ENCODE data around the gene SSR2. TPM values are rescaled to one million over a fixed set of nuclear protein-coding genes. Genes with fewer than 3 reads are reported as not detected.
"Not testable (repeated sequence)": the region's sequence is repeated elsewhere in the genome, so short reads cannot be mapped to it uniquely, and the experiment has no call there.

SSR2 gene
- total and polyA plus RNA-seq, 9 donors: 210 to 323 (median 265) TPM

DNA sequence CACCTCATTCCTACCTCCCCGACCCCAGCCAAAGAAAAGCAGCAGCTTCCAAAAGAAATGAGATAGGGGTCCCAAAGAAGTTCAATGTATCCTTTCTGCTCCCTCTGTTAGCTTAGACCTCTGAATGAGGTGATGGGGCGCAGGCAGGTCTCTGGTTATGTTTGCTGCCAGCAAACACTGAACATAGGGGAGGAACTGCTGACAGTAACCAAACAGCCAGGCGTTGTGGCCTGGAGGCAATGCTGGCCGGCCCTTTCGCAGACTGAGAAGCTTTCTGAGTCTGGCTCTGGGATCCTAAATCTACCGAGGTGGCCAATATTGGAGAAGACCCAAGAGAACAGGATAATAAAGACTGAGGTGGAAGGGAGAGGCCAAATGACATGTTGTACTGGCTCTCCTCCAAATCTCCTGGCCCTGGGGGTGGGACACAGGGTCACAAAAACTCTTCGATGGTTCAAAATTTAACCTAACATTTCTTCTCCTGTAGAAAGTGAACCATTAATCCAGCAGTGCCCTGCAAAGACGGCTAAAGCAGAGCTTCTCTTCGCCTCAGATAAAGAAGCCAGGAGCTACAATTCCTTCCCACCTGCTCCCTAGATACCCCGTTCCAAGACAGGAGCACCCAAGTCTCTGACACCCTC is 19.6 kb downstream of the SSR2 start:
- Histone ChIP-seq H3K27me3 (ENCODE audit: control insufficient read depth, insufficient read depth, low read length) (no peaks in the 10 kb centered on the region), H3K4me3 (ENCODE audit: low read length) (no peak overlapping the region), H3K27ac (ENCODE audit: low read length) (no peak overlapping the region), H3K9me3 (replicated peaks; ENCODE audit: control insufficient read depth, low read depth, low read length) (no peaks in the 10 kb centered on the region), H3K36me3 (ENCODE audit: control insufficient read depth, insufficient read depth, low read length) (no peaks in the 10 kb centered on the region), H3K4me1 (ENCODE audit: control insufficient read depth, insufficient read depth, low read length) (peaks cover 9% of the 10 kb centered on the region)
- 41% methylated on average over 6 of the region's 10 CpGs for WGBS (ENCODE audit: insufficient coverage)
- DNase-seq: peak; percentile 9

GRCh38 chr1:155999964-156000363 is 20.8 kb downstream of the SSR2 start:
- Histone ChIP-seq H3K4me3 (ENCODE audit: low read length) (no peak overlapping the region), H3K27ac (ENCODE audit: low read length) (no peak overlapping the region), H3K9me3 (replicated peaks; ENCODE audit: control insufficient read depth, low read depth, low read length) (no peaks in the 10 kb centered on the region), H3K36me3 (ENCODE audit: control insufficient read depth, insufficient read depth, low read length) (no peaks in the 10 kb centered on the region), H3K27me3 (ENCODE audit: control insufficient read depth, insufficient read depth, low read length) (no peaks in the 10 kb centered on the region), H3K4me1 (ENCODE audit: control insufficient read depth, insufficient read depth, low read length) (peaks cover 8% of the 10 kb centered on the region)
- no CpG with 5 or more reads among the region's 1 CpG for WGBS (ENCODE audit: insufficient coverage)
- DNase-seq: no peak

DNA sequence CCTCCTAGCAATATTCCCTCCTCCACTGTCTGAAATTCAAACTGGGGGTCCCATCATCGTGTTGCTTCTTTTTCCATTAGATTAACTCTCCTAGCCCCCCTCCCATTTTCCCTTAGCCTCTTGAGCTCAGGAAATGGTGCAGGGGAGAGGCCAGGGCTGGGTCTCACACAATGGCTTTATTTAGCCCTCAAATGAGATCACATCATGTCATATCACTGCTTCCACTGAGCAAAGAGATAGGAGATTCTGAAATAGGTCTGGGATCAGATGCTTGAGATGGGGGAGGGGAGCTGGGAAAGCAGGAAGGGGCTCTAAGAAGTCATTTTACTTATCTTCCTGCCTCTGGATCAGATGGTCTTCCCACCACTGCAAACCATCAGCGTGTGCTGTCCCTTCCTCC is 24.6 kb downstream of the SSR2 start:
- no peaks in the 10 kb centered on the region for H3K27me3 ChIP-seq (ENCODE audit: control insufficient read depth, insufficient read depth, low read length)
- no peaks in the 10 kb centered on the region for H3K36me3 ChIP-seq (ENCODE audit: control insufficient read depth, insufficient read depth, low read length)
- no peaks in the 10 kb centered on the region for H3K4me1 ChIP-seq (ENCODE audit: control insufficient read depth, insufficient read depth, low read length)
- DNase-seq: no peak
- no CpG with 5 or more reads among the region's 2 CpGs for WGBS (ENCODE audit: insufficient coverage)
- H3K4me3 ChIP-seq (ENCODE audit: low read length): no peak overlapping the region
- no peak overlapping the region for H3K27ac ChIP-seq (ENCODE audit: low read length)
- no peaks in the 10 kb centered on the region for H3K9me3 ChIP-seq (replicated peaks; ENCODE audit: control insufficient read depth, low read depth, low read length)

DNA sequence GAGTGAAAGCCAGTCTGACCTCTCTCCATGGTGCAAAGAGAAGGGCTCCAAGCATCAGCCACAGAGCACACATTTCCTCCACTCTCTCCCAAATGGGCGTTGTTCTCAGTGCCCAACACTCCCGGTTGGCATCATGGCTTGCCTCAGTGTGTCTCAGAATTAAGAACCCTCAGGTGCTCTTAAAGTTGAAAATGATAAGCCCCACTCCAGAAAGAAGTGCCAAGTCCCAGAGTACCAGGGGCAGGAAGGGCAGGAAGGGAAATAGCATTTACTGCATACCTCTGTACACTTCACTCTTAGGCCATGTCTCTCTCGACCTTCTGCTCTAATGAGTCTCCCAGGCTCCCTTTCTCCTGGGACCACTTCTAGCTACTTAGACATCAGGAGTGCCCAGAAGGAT is 27.2 kb downstream of the SSR2 start:
- Histone ChIP-seq H3K4me1 (ENCODE audit: control insufficient read depth, insufficient read depth, low read length) (peaks cover 12% of the 10 kb centered on the region), H3K27me3 (ENCODE audit: control insufficient read depth, insufficient read depth, low read length) (no peaks in the 10 kb centered on the region), H3K9me3 (replicated peaks; ENCODE audit: control insufficient read depth, low read depth, low read length) (no peaks in the 10 kb centered on the region), H3K4me3 (ENCODE audit: low read length) (no peak overlapping the region), H3K36me3 (ENCODE audit: control insufficient read depth, insufficient read depth, low read length) (no peaks in the 10 kb centered on the region), H3K27ac (ENCODE audit: low read length) (no peak overlapping the region)
- no peak for DNase-seq
- 60% methylated on average over 2 of the region's 3 CpGs for WGBS (ENCODE audit: insufficient coverage)

DNA sequence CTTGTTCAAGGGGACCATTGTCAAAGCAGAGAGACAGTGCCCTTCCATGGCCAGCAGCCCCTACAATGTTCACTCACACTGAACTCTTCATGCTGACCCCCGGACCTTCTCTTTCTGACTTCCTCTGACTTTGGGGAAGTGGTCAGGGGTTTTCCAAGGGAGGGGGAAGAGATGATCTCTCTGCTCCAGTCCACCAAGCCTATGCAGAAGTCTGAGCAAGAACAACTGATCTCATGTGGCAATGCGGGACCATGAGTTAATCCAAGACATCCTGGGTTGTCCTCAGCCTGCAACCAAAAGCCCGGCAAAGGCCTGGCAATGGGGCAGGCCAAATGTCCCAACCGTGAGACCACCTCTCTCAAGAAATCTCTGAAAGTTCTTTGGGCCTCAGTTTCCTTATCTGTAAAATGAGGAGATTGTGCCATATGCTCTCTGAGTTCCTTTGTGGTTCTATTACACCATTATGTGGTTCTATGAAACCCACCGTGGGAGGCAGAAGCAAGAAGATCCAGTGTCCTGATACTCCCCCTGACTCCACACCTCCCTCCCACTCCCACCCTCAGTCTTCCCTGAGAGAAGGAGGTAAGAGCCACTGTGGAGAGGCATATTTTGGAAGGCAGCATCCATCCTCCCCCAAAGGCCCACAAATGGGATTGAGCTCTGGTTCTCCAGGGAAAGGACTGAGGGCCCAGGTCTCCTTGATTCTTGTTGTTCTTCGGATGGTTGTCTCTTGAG is 30.6 kb downstream of the SSR2 start:
- no peaks in the 10 kb centered on the region for H3K9me3 ChIP-seq (replicated peaks; ENCODE audit: control insufficient read depth, low read depth, low read length)
- peak; percentile 64 for DNase-seq
- H3K27me3 ChIP-seq (ENCODE audit: control insufficient read depth, insufficient read depth, low read length): no peaks in the 10 kb centered on the region
- no peaks in the 10 kb centered on the region for H3K36me3 ChIP-seq (ENCODE audit: control insufficient read depth, insufficient read depth, low read length)
- H3K4me3 ChIP-seq (ENCODE audit: low read length): no peak overlapping the region
- H3K27ac ChIP-seq (ENCODE audit: low read length): no peak overlapping the region
- H3K4me1 ChIP-seq (ENCODE audit: control insufficient read depth, insufficient read depth, low read length): peaks cover 15% of the 10 kb centered on the region
- WGBS (ENCODE audit: insufficient coverage): 89% methylated on average over 2 of the region's 6 CpGs

DNA sequence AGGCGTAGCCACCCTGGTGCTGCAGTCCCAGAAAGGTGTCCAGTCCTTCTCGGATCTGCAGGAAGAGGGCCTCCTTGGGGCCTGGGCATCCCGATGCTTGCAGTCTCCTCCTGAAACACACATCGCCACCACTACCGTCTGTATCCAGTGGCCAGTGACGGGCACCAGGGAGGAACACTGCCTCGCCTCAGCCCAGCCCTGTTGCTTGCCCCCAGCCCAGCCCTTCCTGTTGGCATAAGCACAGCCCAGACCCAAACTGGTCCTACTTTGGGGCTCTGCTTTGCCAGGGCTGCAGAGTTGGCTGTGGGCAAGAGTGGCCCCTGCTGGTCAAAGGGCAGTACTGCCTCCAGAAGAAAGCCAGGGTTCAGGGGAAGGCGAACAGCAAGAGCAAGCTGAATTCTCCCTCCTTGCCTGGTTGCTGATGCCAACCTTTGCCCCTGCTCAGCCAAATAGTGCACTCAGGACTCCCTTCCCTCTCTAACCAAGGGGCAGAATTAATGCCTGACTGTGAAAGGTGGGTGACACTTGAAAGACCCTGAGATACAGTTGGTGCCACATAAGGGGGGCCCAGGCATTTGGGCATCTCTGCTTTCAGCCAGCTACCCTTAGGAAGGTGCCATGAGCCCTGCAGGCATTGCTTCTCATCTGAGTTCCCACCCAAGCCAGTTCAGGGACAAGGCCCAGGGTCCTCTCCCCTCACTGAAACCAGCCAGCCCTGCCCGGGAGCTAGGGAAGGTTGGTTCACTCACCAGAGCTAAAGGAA is 31.3 kb downstream of the SSR2 start:
- Histone ChIP-seq H3K27me3 (ENCODE audit: control insufficient read depth, insufficient read depth, low read length) (no peaks in the 10 kb centered on the region), H3K9me3 (replicated peaks; ENCODE audit: control insufficient read depth, low read depth, low read length) (no peaks in the 10 kb centered on the region), H3K27ac (ENCODE audit: low read length) (no peak overlapping the region), H3K4me3 (ENCODE audit: low read length) (peak overlapping the region; percentile 1), H3K36me3 (ENCODE audit: control insufficient read depth, insufficient read depth, low read length) (no peaks in the 10 kb centered on the region), H3K4me1 (ENCODE audit: control insufficient read depth, insufficient read depth, low read length) (peaks cover 19% of the 10 kb centered on the region)
- 15% methylated on average over 7 of the region's 9 CpGs for WGBS (ENCODE audit: insufficient coverage)
- DNase-seq: peak; percentile 81

DNA sequence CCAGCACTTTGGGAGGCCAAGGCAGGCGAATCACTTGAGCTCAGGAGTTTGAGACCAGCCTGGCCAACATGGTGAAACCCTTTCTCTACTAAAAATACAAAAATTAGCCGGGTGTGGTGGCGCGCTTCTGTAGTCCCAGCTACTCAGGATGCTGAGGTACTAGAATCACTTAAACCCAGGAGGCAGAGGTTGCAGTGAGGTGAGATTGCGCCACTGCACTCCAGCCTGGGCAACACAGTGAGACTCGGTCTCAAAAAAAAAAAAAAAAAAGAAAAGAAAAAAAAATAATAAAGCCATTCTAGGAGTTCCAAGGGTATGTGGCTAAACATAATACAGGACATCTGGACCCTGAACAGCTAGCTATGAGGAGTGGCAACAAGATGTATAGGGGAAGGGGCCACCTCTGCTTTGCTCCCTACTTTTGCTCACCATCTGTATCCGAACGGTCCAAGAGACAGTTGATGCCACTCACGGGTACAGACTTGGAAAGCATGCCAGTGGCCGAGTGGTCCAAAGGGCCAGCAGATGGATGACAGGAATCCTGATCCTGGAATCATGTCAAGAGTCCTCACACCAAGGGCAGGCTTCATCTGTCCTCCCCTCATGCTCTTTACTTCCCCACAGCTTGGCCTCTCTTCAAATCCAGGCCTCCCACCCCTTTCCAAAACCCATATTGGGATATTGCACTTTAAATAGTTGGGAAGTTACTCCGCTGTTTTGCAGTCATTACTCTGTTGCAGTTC is 35.7 kb downstream of the SSR2 start:
- 100% methylated on average over 1 of the region's 11 CpGs for WGBS (ENCODE audit: insufficient coverage)
- H3K4me1 ChIP-seq (ENCODE audit: control insufficient read depth, insufficient read depth, low read length): peaks cover 60% of the 10 kb centered on the region
- not testable (repeated sequence) for DNase-seq; H3K27ac ChIP-seq (ENCODE audit: low read length); H3K27me3 ChIP-seq (ENCODE audit: control insufficient read depth, insufficient read depth, low read length); H3K9me3 ChIP-seq (replicated peaks; ENCODE audit: control insufficient read depth, low read depth, low read length); H3K36me3 ChIP-seq (ENCODE audit: control insufficient read depth, insufficient read depth, low read length); H3K4me3 ChIP-seq (ENCODE audit: low read length)

DNA sequence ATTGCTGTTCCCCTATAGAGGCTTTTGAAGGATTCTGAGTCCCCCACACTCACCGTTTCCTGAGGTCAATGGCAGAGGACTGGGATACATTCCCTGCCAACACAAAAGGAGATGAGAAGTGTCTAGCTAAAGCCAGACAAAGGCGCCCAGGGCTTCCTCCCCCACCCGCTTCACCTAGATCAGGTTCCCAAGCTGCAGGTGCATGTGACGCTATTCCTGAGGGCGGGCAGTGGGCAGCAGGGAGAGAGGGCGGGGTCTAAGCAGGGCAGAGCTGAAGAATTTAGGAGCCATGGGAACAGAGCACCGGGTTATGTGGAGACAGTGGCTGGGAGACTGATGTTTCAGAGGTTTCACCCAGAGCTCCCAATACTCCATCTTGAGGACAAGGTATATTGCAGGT is 36.4 kb downstream of the SSR2 start:
- no CpG with 5 or more reads among the region's 7 CpGs for whole genome bisulfite sequencing (ENCODE audit: insufficient coverage)
- Histone ChIP-seq H3K9me3 (replicated peaks; ENCODE audit: control insufficient read depth, low read depth, low read length) (no peaks in the 10 kb centered on the region), H3K4me1 (ENCODE audit: control insufficient read depth, insufficient read depth, low read length) (peaks cover 64% of the 10 kb centered on the region), H3K4me3 (ENCODE audit: low read length) (no peak overlapping the region), H3K36me3 (ENCODE audit: control insufficient read depth, insufficient read depth, low read length) (peaks cover 2% of the 10 kb centered on the region), H3K27ac (ENCODE audit: low read length) (peak overlapping the region; percentile 97), H3K27me3 (ENCODE audit: control insufficient read depth, insufficient read depth, low read length) (no peaks in the 10 kb centered on the region)
- DNase-seq: no peak

- no peaks in the 10 kb centered on the region for H3K27me3 ChIP-seq (ENCODE audit: control insufficient read depth, insufficient read depth, low read length)
- no CpG with 5 or more reads among the region's 4 CpGs for WGBS (ENCODE audit: insufficient coverage)
- no peaks in the 10 kb centered on the region for H3K9me3 ChIP-seq (replicated peaks; ENCODE audit: control insufficient read depth, low read depth, low read length)
- H3K36me3 ChIP-seq (ENCODE audit: control insufficient read depth, insufficient read depth, low read length): peaks cover 2% of the 10 kb centered on the region
- H3K4me1 ChIP-seq (ENCODE audit: control insufficient read depth, insufficient read depth, low read length): peaks cover 65% of the 10 kb centered on the region
- H3K27ac ChIP-seq (ENCODE audit: low read length): peak overlapping the region; percentile 97
- peak; percentile 98 for DNase-seq
- H3K4me3 ChIP-seq (ENCODE audit: low read length): peak overlapping the region; percentile 40
Measured at GRCh38 chr1:155983191-155984024, 37.3 kb downstream of the SSR2 start.
